ENCODE results near the gene CMTM7.

CMTM7 gene

GRCh38 chr3:32500880-32501782 lies 109.5 kb downstream of the CMTM7 start (continued):
- TF ChIP-seq ZFP37 (tag by site-specific recombination; IDR thresholded peaks at IDR 0.05): no peak
- peak; percentile 65 for TF ChIP-seq ZBTB6 (tag by site-specific recombination; IDR thresholded peaks at IDR 0.05)
- TF ChIP-seq ZNF24 (tag by site-specific recombination; IDR thresholded peaks at IDR 0.05): no peak
- no peak for TF ChIP-seq ZBTB44 (tag by site-specific recombination; IDR thresholded peaks at IDR 0.05)
- TF ChIP-seq ZNF2 (tag by site-specific recombination; IDR thresholded peaks at IDR 0.05): no peak
- TF ChIP-seq IKZF3 (tag by site-specific recombination; IDR thresholded peaks at IDR 0.05): 0 out of 2 replicates have a peak, but pooled peaks have one; percentile 34
- TF ChIP-seq SCRT1 (tag by site-specific recombination; IDR thresholded peaks at IDR 0.05; ENCODE audit: borderline replicate concordance): no peak
- TF ChIP-seq ZBTB7A (tag by site-specific recombination; IDR thresholded peaks at IDR 0.05; ENCODE audit: low read depth): no peak
- TF ChIP-seq SP3 (tag by site-specific recombination; IDR thresholded peaks at IDR 0.05): no peak
- peak; percentile 93 for TF ChIP-seq ZNF623 (tag by site-specific recombination; IDR thresholded peaks at IDR 0.05)
- no peak for TF ChIP-seq ZNF621 (tag by site-specific recombination; IDR thresholded peaks at IDR 0.05)
- TF ChIP-seq KLF17 (tag by site-specific recombination; IDR thresholded peaks at IDR 0.05): no peak
- TF ChIP-seq ZNF335 (tag by site-specific recombination; conservative IDR thresholded peaks at IDR 0.05): peak; percentile 80
- no peak for TF ChIP-seq TSHZ1 (tag by site-specific recombination; IDR thresholded peaks at IDR 0.05; ENCODE audit: borderline replicate concordance)
- no peak for TF ChIP-seq ZNF223 (tag by site-specific recombination; IDR thresholded peaks at IDR 0.05)
- peak; percentile 83 for TF ChIP-seq ZNF341 (tag by site-specific recombination; IDR thresholded peaks at IDR 0.05; ENCODE audit: low read depth)

- ChIA-PET CTCF (interaction anchor here (0.6 to 1.3 kb wide), 3 partner anchors 8 to 1593 kb away, joined by 3 to 4 read pairs (median 3); no protein-coding TSS in a partner anchor), POLR2A (interaction anchor here (1.9 kb wide), 1 partner anchor 68 kb away, joined by 7 read pairs; the partner anchor contains the start of gene DYNC1LI1)
- peak; percentile 7; the same call in 1 of the 2 replicates for TF ChIP-seq GFI1B (tag by site-specific recombination; IDR thresholded peaks at IDR 0.05)
- peak; percentile 98 for TF ChIP-seq ZNF10 (tag by site-specific recombination; IDR thresholded peaks at IDR 0.05)
- TF ChIP-seq BCL11B (tag by site-specific recombination; IDR thresholded peaks at IDR 0.05; ENCODE audit: low read depth): no peak
- H3K4me1 ChIP-seq (ENCODE audit: control insufficient read depth, insufficient read depth, low read length): peaks cover 4% of the 10 kb centered on the region; the same call in 1 of the 2 replicates
- no peaks in the 10 kb centered on the region for H3K36me3 ChIP-seq (ENCODE audit: control insufficient read depth in 2 of 2, insufficient read depth in 1 of 2, low read length in 2 of 2)
- peak overlapping the region; percentile 95 for H3K27ac ChIP-seq (ENCODE audit: extremely low read depth, low read depth, low read length)
- peak overlapping the region; percentile 90 for H3K4me3 ChIP-seq (ENCODE audit: low read depth, low read length)
- no peaks in the 10 kb centered on the region for H3K9me3 ChIP-seq (ENCODE audit: control insufficient read depth, insufficient read depth, low read depth, low read length)
Observed at GRCh38 chr3:32501783-32502117, 110.1 kb downstream of the CMTM7 start.

Data from HEK293 (cell line).